Right lobe of liver (tissue), 4 donors: ENCODE results near the gene NAA40.

Source experiments
- CTCF ChIP-seq, 4 donors: fragments of 200-600 bp in 3 of 4; fragments of 450-650 bp in 1 of 4; IDR thresholded peaks; one replicate each; pipeline versions ENCODE4 v1.5.1 to v1.8.0; 2016 to 2022; ENCODE audit warnings: antibody characterized with exemption in 4 of 4, mild to moderate bottlenecking in 2 of 4
- POLR2A ChIP-seq: fragments of 450-650 bp; IDR thresholded peaks from one replicate; pipeline ENCODE4 v1.6.1; 2017; ENCODE audit warnings: antibody characterized with exemption, mild to moderate bottlenecking
- donor health status: DM: no; HTN: no; CAD: no.
- donor health status: DM: no; HTN: no; CAD: no.
- donor health status: DM: no; HTN: yes; CAD: no.

GRCh38 chr11:63901660-63902059 lies 37.1 kb upstream of the NAA40 start:
- TF ChIP-seq CTCF (IDR thresholded peaks at IDR 0.05): no peak
- TF ChIP-seq POLR2A: no peak
